Psoas muscle (tissue), 8 donors: ENCODE results near the gene TMEM238L. TPM values are rescaled to one million over a fixed set of nuclear protein-coding genes. Genes with fewer than 3 reads are reported as not detected.

Source experiments
- ATAC-seq, 4 donors: fragments of 200-7000 bp; cut with Tn5 transposase; one replicate each; pipeline ENCODE4 v1.9.1; 2020; ENCODE audit warnings: moderate library complexity in 3 of 4, mild to moderate bottlenecking in 2 of 4
- DNase-seq, 2 donors: peaks; one replicate each; pipeline ENCODE4 v3.0.0-alpha.2; 2020
- H3K27ac ChIP-seq: fragments of 200-600 bp; one replicate; pipeline ENCODE4 v1.8.0; 2022
- H3K27me3 ChIP-seq, 3 donors: fragments of 200-600 bp in 1 of 3; one replicate each; pipeline versions ENCODE4 v1.6.1 to v1.8.0; 2013 to 2022; ENCODE audit warnings: low read length in 2 of 3, mild to moderate bottlenecking in 2 of 3, moderate library complexity in 1 of 3; ENCODE audit not compliant: insufficient read depth in 3 of 3
- H3K36me3 ChIP-seq, 2 donors: fragments of 200-600 bp in 1 of 2; one replicate each; pipeline versions ENCODE4 v1.6.1 to v1.8.0; 2013 to 2022; ENCODE audit warnings: low read depth in 1 of 2, mild to moderate bottlenecking in 1 of 2, moderate library complexity in 1 of 2; ENCODE audit not compliant: insufficient read depth in 1 of 2
- H3K4me1 ChIP-seq: fragments of 200-600 bp; one replicate; pipeline ENCODE4 v1.8.0; 2022
- H3K4me3 ChIP-seq: fragments of 200-600 bp; one replicate; pipeline ENCODE4 v1.8.0; 2022; ENCODE audit warnings: mild to moderate bottlenecking
- H3K9me3 ChIP-seq: fragments of 200-600 bp; one replicate; pipeline ENCODE4 v1.8.0; 2022
- CTCF ChIP-seq: fragments of 200-600 bp; IDR thresholded peaks from one replicate; pipeline ENCODE4 v1.8.0; 2022; ENCODE audit warnings: antibody characterized with exemption
- WGBS, 3 donors: extraction: QIAGEN DNeasy Blood & Tissue Kit; methylation state at CpG; one replicate each; pipeline versions ENCODE4 v1.1.6 to v1.1.7; 2013; 5-methylcytosine and 5-hydroxymethylcytosine counted together
- intact Hi-C, 2 donors: fragments of 100-400 bp; cut with DNase I; formaldehyde crosslinking; loops; one replicate each; pipeline versions ENCODE4 v1.11.0 to v1.14.2; 2022
- polyA plus RNA-seq, 3 donors: library from polyadenylated mRNA; stranded (reverse); fragments of 200-250 nt; gene quantifications; one replicate each; pipeline ENCODE4 v1.2.3, GENCODE V29; 2013
- total RNA-seq, 4 donors: library from RNA; stranded (reverse); fragmentation: NEBNext Ultra II Directional in 2 of 4; extraction: Animal tissue kit (Norgen Biotek cat#: 25700) in 2 of 4; gene quantifications; one replicate each; pipeline versions ENCODE4 v1.2.1 to v1.2.4, GENCODE V29; 2021 to 2023
- donor health status: healthy with polysubstance abuse.
- donor health status: DM: no; HTN: no; CAD: no; lungs with moderate emphysema.
- donor health status: Bipolar disorder and iron deficiency.
- donor health status: healthy.
- donor health status: DM: yes; HTN: yes; CAD: no.
- donor health status: DM: no; HTN: no; CAD: no.
- donor health status: DM: no; HTN: no; CAD: no.
- donor health status: DM: yes; HTN: yes; CAD: no.

TMEM238L gene
- total and polyA plus RNA-seq, 7 donors, result 0.03 to 0.07 TPM; not detected in 5

DNA sequence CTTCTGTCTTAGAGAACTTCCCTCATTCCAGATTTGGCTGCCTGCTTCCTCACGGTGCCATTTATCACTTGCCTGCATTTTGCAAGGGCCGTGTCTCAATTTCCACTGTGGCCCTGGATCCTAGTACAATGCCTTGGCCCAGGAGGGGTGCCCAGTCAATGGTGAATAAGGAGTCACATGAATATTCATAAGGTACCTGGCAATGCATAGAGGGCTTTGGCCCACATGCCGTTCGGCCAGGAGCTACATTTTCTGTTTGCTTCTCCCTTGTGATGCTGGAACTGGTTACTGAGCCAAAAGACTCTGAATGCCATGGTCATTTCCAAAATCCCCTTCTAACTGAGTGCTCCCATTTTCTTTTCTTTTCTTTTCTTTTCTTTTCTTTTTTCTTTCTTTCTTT lies 38.8 kb upstream of the TMEM238L start:
- H3K4me3 ChIP-seq, result no peak overlapping the region
- intact Hi-C loops, result loop anchor here in 1 of 2 donors (5.0 kb wide), 1 partner anchor 920 kb away; no protein-coding TSS in a partner anchor
- H3K36me3 ChIP-seq, result no peaks in the 10 kb centered on the region
- H3K27me3 ChIP-seq, result peaks cover 0 to 3% (median 0%) of the 10 kb centered on the region in 3 donors
- WGBS, 3 donors, result 44 to 75% (median 59%) methylated on average over 4 of the region's 4 CpGs
- no peak overlapping the region for H3K27ac ChIP-seq
- no peak for TF ChIP-seq CTCF
- H3K9me3 ChIP-seq, result no peaks in the 10 kb centered on the region
- no peaks in the 10 kb centered on the region for H3K4me1 ChIP-seq
- DNase-seq, result no peak
- ATAC-seq, result no peak

DNA sequence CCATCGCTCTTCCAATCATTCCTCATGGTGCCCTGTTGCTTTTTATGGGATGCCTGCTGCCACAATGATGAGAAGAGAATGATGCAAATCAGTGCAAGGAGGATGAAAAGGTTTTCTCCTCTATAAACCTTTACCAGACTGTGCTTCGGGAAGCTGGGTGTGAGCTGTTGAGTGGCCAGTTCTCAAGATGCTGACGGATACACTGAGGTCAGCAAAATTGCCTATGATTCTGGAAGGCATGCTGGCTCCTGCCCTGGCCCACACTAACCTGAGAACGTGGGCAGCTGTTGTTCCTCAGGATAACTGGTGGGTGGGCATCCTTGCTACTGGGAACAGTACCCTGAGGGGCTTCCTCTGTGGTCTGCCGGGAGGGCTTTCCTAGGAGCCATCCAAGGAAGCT lies 34.8 kb upstream of the TMEM238L start:
- no peaks in the 10 kb centered on the region for H3K36me3 ChIP-seq
- no peaks in the 10 kb centered on the region for H3K4me1 ChIP-seq
- intact Hi-C loops, result no loop called here
- H3K27ac ChIP-seq, result no peak overlapping the region
- H3K27me3 ChIP-seq, result peaks cover 0 to 4% (median 0%) of the 10 kb centered on the region in 3 donors
- no peaks in the 10 kb centered on the region for H3K9me3 ChIP-seq
- TF ChIP-seq CTCF, result no peak
- H3K4me3 ChIP-seq, result no peak overlapping the region
- DNase-seq (no peak), ATAC-seq (no peak)
- 80 to 89% (median 81%) methylated on average over 5 of the region's 5 CpGs for WGBS, 3 donors

DNA sequence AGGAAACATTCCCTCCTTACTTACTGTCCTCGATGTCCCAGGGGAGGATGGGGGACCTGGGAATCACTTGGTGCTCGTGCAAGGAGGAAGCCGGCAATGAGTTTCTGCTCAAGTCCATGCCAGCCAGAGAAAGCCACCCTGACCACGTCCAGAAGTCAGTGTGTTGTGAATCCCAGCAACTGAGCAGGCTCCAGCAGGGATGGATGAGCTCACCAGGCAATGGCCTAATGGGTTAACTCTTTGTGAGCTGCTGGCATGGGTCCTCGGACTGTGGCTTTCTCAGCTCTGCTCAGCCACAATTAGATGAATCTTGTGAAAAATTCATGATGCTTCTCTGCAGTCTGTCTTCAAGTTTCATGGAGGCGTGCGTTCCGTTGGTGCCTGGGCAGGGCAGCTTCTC lies 34.0 kb upstream of the TMEM238L start, which contains the start of gene PIRT:
PIRT (minus strand) TSS at position 167 of the 400 bp plus-strand sequence. CDS start 12,442 bp downstream, outside the sequence.
- Histone ChIP-seq H3K4me1 (no peaks in the 10 kb centered on the region), H3K36me3 (no peaks in the 10 kb centered on the region), H3K27ac (no peak within 1 kb of the TSS), H3K27me3 (peaks cover 0 to 4% (median 0%) of the 10 kb centered on the region in 3 donors), H3K4me3 (no peak within 1 kb of the TSS), H3K9me3 (no peaks in the 10 kb centered on the region)
- ATAC-seq (no peak), DNase-seq (no peak)
- 53 to 63% (median 55%) methylated on average over 8 of the region's 8 CpGs for WGBS, 3 donors
- TF ChIP-seq CTCF, result no peak
- intact Hi-C loops, result no loop called here

GRCh38 chr17:10836966-10837590 lies 33.2 kb upstream of the TMEM238L start:
- Histone ChIP-seq H3K9me3 (no peaks in the 10 kb centered on the region), H3K36me3 (no peaks in the 10 kb centered on the region), H3K27me3 (peaks cover 0 to 4% (median 0%) of the 10 kb centered on the region in 3 donors), H3K4me3 (no peak overlapping the region), H3K27ac (no peak overlapping the region), H3K4me1 (no peaks in the 10 kb centered on the region)
- ATAC-seq (no peak), DNase-seq (no peak)
- WGBS, 3 donors, result 44 to 54% (median 44%) methylated on average over 15 of the region's 15 CpGs
- intact Hi-C loops, result no loop called here
- no peak for TF ChIP-seq CTCF

DNA sequence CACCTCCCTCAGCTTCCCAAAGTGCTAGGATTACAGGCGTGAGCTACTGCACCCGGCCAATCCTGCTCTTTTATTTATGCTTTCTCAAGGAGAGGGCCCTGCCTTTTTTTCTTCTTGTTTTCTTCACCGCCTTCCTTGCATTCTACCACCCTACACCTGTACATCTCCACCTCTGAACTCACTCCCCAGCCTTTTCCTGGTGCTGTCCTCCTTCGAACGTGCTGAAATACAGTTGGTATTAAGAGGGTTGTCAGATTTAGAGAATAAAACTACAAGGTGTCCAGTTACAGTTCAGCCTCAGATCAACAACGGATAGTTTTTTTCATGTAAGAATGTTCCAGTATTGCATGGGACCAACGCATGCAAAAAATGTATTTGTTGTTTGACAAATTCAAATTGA lies 32.2 kb upstream of the TMEM238L start:
- Histone ChIP-seq H3K4me1 (no peaks in the 10 kb centered on the region), H3K4me3 (no peak overlapping the region), H3K27ac (no peak overlapping the region), H3K36me3 (no peaks in the 10 kb centered on the region), H3K27me3 (peaks cover 0 to 4% (median 0%) of the 10 kb centered on the region in 3 donors), H3K9me3 (no peaks in the 10 kb centered on the region)
- no peak for TF ChIP-seq CTCF
- DNase-seq (no peak), ATAC-seq (no peak)
- intact Hi-C loops, result no loop called here
- WGBS, 3 donors, result 75 to 81% (median 78%) methylated on average over 7 of the region's 7 CpGs
